SU-DHL-6 (cell line): ENCODE measurements around the gene CEBPZOS.

Experiments
- EZH2phosphoT487 ChIP-seq: fragments of 200-600 bp; sonication (generic), shearing (Covaris generic); conservative IDR thresholded peaks from 2 replicates; pipeline ENCODE4 v1.6.1; 2018; ENCODE audit warnings: mild to moderate bottlenecking, antibody characterized with exemption, low read length, moderate library complexity, mixed read lengths
- TF ChIP-seq, protein P1 (sequence below): fragments of 200-600 bp; sonication (generic); IDR thresholded peaks from one replicate; pipeline ENCODE4 v1.5.1; 2017; ENCODE audit warnings: antibody characterized with exemption, mild to moderate bottlenecking, low read length, moderate library complexity; ENCODE audit not compliant: insufficient read depth, poor library complexity, severe bottlenecking

DNA sequence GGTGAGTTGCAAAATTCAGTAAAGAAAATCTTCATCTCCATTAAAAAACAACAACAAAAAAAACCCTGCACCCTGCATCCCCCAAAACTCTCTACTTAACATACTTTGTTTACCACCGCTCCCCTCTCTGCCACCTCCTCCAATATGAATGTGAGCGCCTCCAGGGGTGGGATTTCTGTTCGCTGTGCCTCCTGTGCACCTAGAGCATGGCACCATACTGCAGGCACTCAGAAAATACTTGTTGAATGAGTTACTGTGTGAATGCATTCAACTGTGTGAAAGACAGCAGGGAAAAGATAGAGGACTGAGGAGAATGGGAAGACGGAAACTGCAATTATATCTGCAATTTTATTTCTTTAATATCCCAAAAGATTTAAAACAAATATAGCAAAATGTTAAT is 30.6 kb downstream of the CEBPZOS start:
- TF ChIP-seq, protein P1, sequence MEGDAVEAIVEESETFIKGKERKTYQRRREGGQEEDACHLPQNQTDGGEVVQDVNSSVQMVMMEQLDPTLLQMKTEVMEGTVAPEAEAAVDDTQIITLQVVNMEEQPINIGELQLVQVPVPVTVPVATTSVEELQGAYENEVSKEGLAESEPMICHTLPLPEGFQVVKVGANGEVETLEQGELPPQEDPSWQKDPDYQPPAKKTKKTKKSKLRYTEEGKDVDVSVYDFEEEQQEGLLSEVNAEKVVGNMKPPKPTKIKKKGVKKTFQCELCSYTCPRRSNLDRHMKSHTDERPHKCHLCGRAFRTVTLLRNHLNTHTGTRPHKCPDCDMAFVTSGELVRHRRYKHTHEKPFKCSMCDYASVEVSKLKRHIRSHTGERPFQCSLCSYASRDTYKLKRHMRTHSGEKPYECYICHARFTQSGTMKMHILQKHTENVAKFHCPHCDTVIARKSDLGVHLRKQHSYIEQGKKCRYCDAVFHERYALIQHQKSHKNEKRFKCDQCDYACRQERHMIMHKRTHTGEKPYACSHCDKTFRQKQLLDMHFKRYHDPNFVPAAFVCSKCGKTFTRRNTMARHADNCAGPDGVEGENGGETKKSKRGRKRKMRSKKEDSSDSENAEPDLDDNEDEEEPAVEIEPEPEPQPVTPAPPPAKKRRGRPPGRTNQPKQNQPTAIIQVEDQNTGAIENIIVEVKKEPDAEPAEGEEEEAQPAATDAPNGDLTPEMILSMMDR = no peak
- no peak for TF ChIP-seq EZH2phosphoT487
